ENCODE data around the gene NQO1.

The NQO1 gene

GRCh38 chr16:69669577-69669976 lies 56.8 kb downstream of the NQO1 start:
- Histone ChIP-seq H4K20me1 (ENCODE audit: insufficient read depth, low read length) (no peaks in the 10 kb centered on the region), H3K9ac (ENCODE audit: low read length) (no peak overlapping the region), H2AFZ (ENCODE audit: low read length) (no peak overlapping the region), H3K4me1 (ENCODE audit: insufficient read depth, low read length, severe bottlenecking) (no peaks in the 10 kb centered on the region), H3K4me2 (ENCODE audit: low read length) (no peak overlapping the region), H3K27ac (ENCODE audit: low read depth, low read length, poor library complexity, severe bottlenecking) (no peak overlapping the region), H3K9me3 (ENCODE audit: low read length) (no peaks in the 10 kb centered on the region), H3F3A (ENCODE audit: insufficient read depth, low read length) (no peaks in the 10 kb centered on the region), H3K36me3 (ENCODE audit: insufficient read depth, low read length) (peaks cover 49% of the 10 kb centered on the region), H3K27me3 (ENCODE audit: insufficient read depth, low read length) (no peaks in the 10 kb centered on the region), H3K9me2 (ENCODE audit: low read depth, low read length) (no peaks in the 10 kb centered on the region), H3K4me3 (ENCODE audit: low read depth, low read length, poor library complexity, severe bottlenecking) (no peak overlapping the region), H3K79me2 (ENCODE audit: insufficient read depth, low read length) (no peaks in the 10 kb centered on the region)
- TF ChIP-seq EZH2 (IDR thresholded peaks at IDR 0.05; ENCODE audit: borderline replicate concordance, low read length) = no peak
- TF ChIP-seq, protein P1, sequence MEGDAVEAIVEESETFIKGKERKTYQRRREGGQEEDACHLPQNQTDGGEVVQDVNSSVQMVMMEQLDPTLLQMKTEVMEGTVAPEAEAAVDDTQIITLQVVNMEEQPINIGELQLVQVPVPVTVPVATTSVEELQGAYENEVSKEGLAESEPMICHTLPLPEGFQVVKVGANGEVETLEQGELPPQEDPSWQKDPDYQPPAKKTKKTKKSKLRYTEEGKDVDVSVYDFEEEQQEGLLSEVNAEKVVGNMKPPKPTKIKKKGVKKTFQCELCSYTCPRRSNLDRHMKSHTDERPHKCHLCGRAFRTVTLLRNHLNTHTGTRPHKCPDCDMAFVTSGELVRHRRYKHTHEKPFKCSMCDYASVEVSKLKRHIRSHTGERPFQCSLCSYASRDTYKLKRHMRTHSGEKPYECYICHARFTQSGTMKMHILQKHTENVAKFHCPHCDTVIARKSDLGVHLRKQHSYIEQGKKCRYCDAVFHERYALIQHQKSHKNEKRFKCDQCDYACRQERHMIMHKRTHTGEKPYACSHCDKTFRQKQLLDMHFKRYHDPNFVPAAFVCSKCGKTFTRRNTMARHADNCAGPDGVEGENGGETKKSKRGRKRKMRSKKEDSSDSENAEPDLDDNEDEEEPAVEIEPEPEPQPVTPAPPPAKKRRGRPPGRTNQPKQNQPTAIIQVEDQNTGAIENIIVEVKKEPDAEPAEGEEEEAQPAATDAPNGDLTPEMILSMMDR (IDR thresholded peaks at IDR 0.05; ENCODE audit: low read length) = no peak

DNA sequence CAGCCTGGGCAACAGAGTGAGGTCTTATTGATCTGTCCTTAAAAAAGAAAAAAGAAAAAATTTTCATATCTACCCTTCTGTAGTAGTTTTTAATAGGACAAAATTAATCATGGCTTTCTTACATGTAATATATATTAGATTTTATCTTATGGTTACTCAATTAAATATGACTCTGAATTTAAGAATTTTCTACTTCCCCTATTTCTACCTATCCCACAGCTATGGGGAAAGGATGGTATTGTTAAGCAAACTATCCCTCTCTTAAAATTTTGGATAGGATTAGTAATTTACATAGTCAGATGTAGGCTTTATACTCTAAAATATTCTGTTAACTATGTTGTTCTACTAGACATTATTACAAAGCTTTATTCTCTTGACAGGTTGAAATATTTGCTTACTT lies 62.5 kb downstream of the NQO1 start:
- H3K27me3 ChIP-seq (ENCODE audit: insufficient read depth, low read length) = no peaks in the 10 kb centered on the region
- no peak overlapping the region for H3K4me2 ChIP-seq (ENCODE audit: low read length)
- peaks cover 28% of the 10 kb centered on the region for H3K36me3 ChIP-seq (ENCODE audit: insufficient read depth, low read length)

DNA sequence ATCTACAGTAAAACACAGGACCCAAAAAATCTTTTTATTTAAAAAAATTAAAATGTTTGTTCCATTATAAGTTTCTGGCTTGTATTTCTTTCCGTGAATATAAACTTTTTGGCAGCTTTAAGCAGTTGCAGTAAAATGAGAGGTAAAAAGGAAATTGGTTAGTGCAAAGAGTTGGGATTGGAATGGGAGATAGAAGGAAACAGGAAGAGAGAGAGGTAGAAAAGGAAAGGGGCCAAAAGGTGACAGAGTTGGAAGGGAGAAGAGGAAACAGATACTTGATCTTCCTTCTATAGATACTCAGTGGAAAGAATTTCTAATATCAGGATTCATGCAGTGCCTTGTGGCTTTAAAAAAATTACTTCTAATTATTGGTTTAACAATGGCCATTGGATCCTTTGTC lies 63.5 kb downstream of the NQO1 start:
- Histone ChIP-seq H3K27me3 (ENCODE audit: insufficient read depth, low read length) (no peaks in the 10 kb centered on the region), H3K4me2 (ENCODE audit: low read length) (no peak overlapping the region), H4K20me1 (ENCODE audit: insufficient read depth, low read length) (no peaks in the 10 kb centered on the region), H3F3A (ENCODE audit: insufficient read depth, low read length) (no peaks in the 10 kb centered on the region), H3K4me1 (ENCODE audit: insufficient read depth, low read length, severe bottlenecking) (no peaks in the 10 kb centered on the region), H3K79me2 (ENCODE audit: insufficient read depth, low read length) (no peaks in the 10 kb centered on the region), H3K4me3 (ENCODE audit: low read depth, low read length, poor library complexity, severe bottlenecking) (no peak overlapping the region), H3K27ac (ENCODE audit: low read depth, low read length, poor library complexity, severe bottlenecking) (no peak overlapping the region), H3K9ac (ENCODE audit: low read length) (no peak overlapping the region), H3K36me3 (ENCODE audit: insufficient read depth, low read length) (peaks cover 22% of the 10 kb centered on the region), H3K9me2 (ENCODE audit: low read depth, low read length) (no peaks in the 10 kb centered on the region), H3K9me3 (ENCODE audit: low read length) (no peaks in the 10 kb centered on the region), H2AFZ (ENCODE audit: low read length) (no peak overlapping the region)
- TF ChIP-seq EZH2 (IDR thresholded peaks at IDR 0.05; ENCODE audit: borderline replicate concordance, low read length) = no peak
- TF ChIP-seq, protein P1 (IDR thresholded peaks at IDR 0.05; ENCODE audit: low read length) = no peak

More for the DNA sequence above, 62.5 kb downstream of the NQO1 start:
- Histone ChIP-seq H3K9me3 (ENCODE audit: low read length) (no peaks in the 10 kb centered on the region), H3K9me2 (ENCODE audit: low read depth, low read length) (no peaks in the 10 kb centered on the region), H3K9ac (ENCODE audit: low read length) (no peak overlapping the region), H3K4me3 (ENCODE audit: low read depth, low read length, poor library complexity, severe bottlenecking) (no peak overlapping the region), H2AFZ (ENCODE audit: low read length) (no peak overlapping the region), H3K4me1 (ENCODE audit: insufficient read depth, low read length, severe bottlenecking) (no peaks in the 10 kb centered on the region), H4K20me1 (ENCODE audit: insufficient read depth, low read length) (no peaks in the 10 kb centered on the region), H3K79me2 (ENCODE audit: insufficient read depth, low read length) (no peaks in the 10 kb centered on the region), H3F3A (ENCODE audit: insufficient read depth, low read length) (no peaks in the 10 kb centered on the region), H3K27ac (ENCODE audit: low read depth, low read length, poor library complexity, severe bottlenecking) (no peak overlapping the region)
- TF ChIP-seq, protein P1 (IDR thresholded peaks at IDR 0.05; ENCODE audit: low read length) = no peak
- TF ChIP-seq EZH2 (IDR thresholded peaks at IDR 0.05; ENCODE audit: borderline replicate concordance, low read length) = no peak
